Suprapubic skin (tissue), 4 donors: ENCODE measurements around the gene SIK3.

Experiments used
- CTCF ChIP-seq, 2 donors: fragments of 200-600 bp in 1 of 2; fragments of 450-650 bp in 1 of 2; sonication (generic) in 1 of 2; IDR thresholded peaks; one replicate each; pipeline ENCODE4 v1.5.1; 2016 to 2019; ENCODE audit warnings: antibody characterized with exemption in 2 of 2, mild to moderate bottlenecking in 1 of 2, moderate library complexity in 1 of 2
- EP300 ChIP-seq: sonication (generic); formaldehyde crosslinking; IDR thresholded peaks from one replicate; pipeline ENCODE4 v1.6.1; 2017; ENCODE audit warnings: antibody characterized with exemption
- POLR2A ChIP-seq, 2 donors: fragments of 450-650 bp; IDR thresholded peaks; one replicate each; pipeline ENCODE4 v1.6.1; 2017; ENCODE audit warnings: antibody characterized with exemption in 2 of 2, mild to moderate bottlenecking in 2 of 2, moderate library complexity in 2 of 2
- POLR2AphosphoS5 ChIP-seq, 3 donors: sonication (generic); formaldehyde crosslinking; IDR thresholded peaks; one replicate each; pipeline ENCODE4 v1.6.1; 2017; ENCODE audit warnings: antibody characterized with exemption in 3 of 3

GRCh38 chr11:117084992-117085391 lies 13.2 kb downstream of the SIK3 start:
- TF ChIP-seq CTCF (IDR thresholded peaks at IDR 0.05) (no peak), EP300 (no peak), POLR2AphosphoS5 (IDR thresholded peaks at IDR 0.05) (no peak), POLR2A (IDR thresholded peaks at IDR 0.05) (no peak)
